Left ventricle myocardium inferior (tissue), 1 donor: ENCODE data around the gene C10orf143. TPM values are rescaled to one million over a fixed set of nuclear protein-coding genes. Genes with fewer than 3 reads are reported as not detected.

Source experiments
- DNase-seq: peaks from one replicate; pipeline ENCODE4 v3.0.0-alpha.2; 2020
- H3K27ac ChIP-seq: fragments of 200-600 bp; replicated peaks from 2 replicates; pipeline ENCODE4 v1.8.0; 2021
- H3K27me3 ChIP-seq: fragments of 200-600 bp; 2 replicates; pipeline ENCODE4 v1.8.0; 2021; ENCODE audit warnings: low read depth
- H3K36me3 ChIP-seq: fragments of 200-600 bp; 2 replicates; pipeline ENCODE4 v1.8.0; 2021
- H3K4me1 ChIP-seq: fragments of 200-600 bp; 2 replicates; pipeline ENCODE4 v1.8.0; 2021
- H3K4me3 ChIP-seq: fragments of 200-600 bp; 2 replicates; pipeline ENCODE4 v1.8.0; 2021; ENCODE audit warnings: mild to moderate bottlenecking, moderate library complexity
- H3K9me3 ChIP-seq: fragments of 200-600 bp; replicated peaks from 2 replicates; pipeline ENCODE4 v1.8.0; 2021
- CTCF ChIP-seq: fragments of 200-600 bp; IDR thresholded peaks from 2 replicates; pipeline ENCODE4 v1.8.0; 2021; ENCODE audit warnings: antibody characterized with exemption, mild to moderate bottlenecking, borderline replicate concordance
- intact Hi-C: fragments of 100-400 bp; cut with micrococcal nuclease; formaldehyde crosslinking; loops from one replicate; pipeline ENCODE4 v1.11.0; 2022
- total RNA-seq: library from RNA; stranded (reverse); fragmentation: NEBNext Ultra II Directional; extraction: Animal tissue kit (Norgen Biotek cat#: 25700); gene quantifications from one replicate; pipeline ENCODE4 v1.2.1, GENCODE V29; 2021
- donor health status: DM: no; HTN: yes; CAD: no; lungs with severe emphysema.

Gene C10orf143
- total RNA-seq, 1 donor from 2014 or later: 1.7 TPM

- Histone ChIP-seq H3K4me3 (no peak overlapping the region), H3K9me3 (peaks cover 15% of the 10 kb centered on the region), H3K27me3 (no peaks in the 10 kb centered on the region), H3K27ac (no peak overlapping the region), H3K4me1 (no peaks in the 10 kb centered on the region), H3K36me3 (peaks cover 26% of the 10 kb centered on the region)
- intact Hi-C loops: no loop called here
- TF ChIP-seq CTCF: no peak
- DNase-seq: no peak
Measured at GRCh38 chr10:130073912-130074311, 36.7 kb downstream of the C10orf143 start.

- H3K36me3 ChIP-seq: peaks cover 21% of the 10 kb centered on the region
- no peak for TF ChIP-seq CTCF
- intact Hi-C loops: no loop called here
Measured at GRCh38 chr10:130072247-130072646, 38.4 kb downstream of the C10orf143 start.

GRCh38 chr10:130067893-130068292 lies 42.7 kb downstream of the C10orf143 start:
- no peak for TF ChIP-seq CTCF
- DNase-seq: no peak
- intact Hi-C loops: no loop called here

More at GRCh38 chr10:130072247-130072646, 38.4 kb downstream of the C10orf143 start:
- Histone ChIP-seq H3K9me3 (peaks cover 15% of the 10 kb centered on the region), H3K4me3 (no peak overlapping the region), H3K4me1 (no peaks in the 10 kb centered on the region), H3K27me3 (no peaks in the 10 kb centered on the region), H3K27ac (no peak overlapping the region)
- DNase-seq: no peak

GRCh38 chr10:130066743-130067142 lies 43.9 kb downstream of the C10orf143 start:
- Histone ChIP-seq H3K4me1 (peaks cover 6% of the 10 kb centered on the region), H3K27me3 (no peaks in the 10 kb centered on the region), H3K36me3 (no peaks in the 10 kb centered on the region), H3K4me3 (no peak overlapping the region), H3K27ac (no peak overlapping the region), H3K9me3 (peaks cover under 1% of the 10 kb centered on the region)
- no peak for DNase-seq
- intact Hi-C loops: no loop called here
- TF ChIP-seq CTCF: no peak

More at GRCh38 chr10:130067893-130068292, 42.7 kb downstream of the C10orf143 start:
- Histone ChIP-seq H3K9me3 (peaks cover 12% of the 10 kb centered on the region), H3K27me3 (no peaks in the 10 kb centered on the region), H3K4me3 (no peak overlapping the region), H3K36me3 (no peaks in the 10 kb centered on the region), H3K27ac (no peak overlapping the region), H3K4me1 (peaks cover 6% of the 10 kb centered on the region)

GRCh38 chr10:130065251-130065650 lies 45.4 kb downstream of the C10orf143 start:
- no peaks in the 10 kb centered on the region for H3K27me3 ChIP-seq
- DNase-seq: no peak
- no peak for TF ChIP-seq CTCF
- H3K4me1 ChIP-seq: peaks cover 6% of the 10 kb centered on the region
- intact Hi-C loops: no loop called here
- H3K9me3 ChIP-seq: no peaks in the 10 kb centered on the region
- no peaks in the 10 kb centered on the region for H3K36me3 ChIP-seq
- no peak overlapping the region for H3K4me3 ChIP-seq
- no peak overlapping the region for H3K27ac ChIP-seq

GRCh38 chr10:130064783-130065182 lies 45.8 kb downstream of the C10orf143 start:
- DNase-seq: no peak
- peaks cover 6% of the 10 kb centered on the region for H3K4me1 ChIP-seq
- no peak for TF ChIP-seq CTCF
- H3K36me3 ChIP-seq: no peaks in the 10 kb centered on the region
- intact Hi-C loops: no loop called here
- H3K4me3 ChIP-seq: no peak overlapping the region
- H3K27ac ChIP-seq: no peak overlapping the region
- H3K9me3 ChIP-seq: no peaks in the 10 kb centered on the region
- no peaks in the 10 kb centered on the region for H3K27me3 ChIP-seq
